ENCODE results near the gene LCP2. TPM values are rescaled to one million over a fixed set of nuclear protein-coding genes. Genes with fewer than 3 reads are reported as not detected.

Gene LCP2
- polyA plus RNA-seq, 3 donors from 2014 or later = 87.1 to 276 (median 99.3) TPM

DNA sequence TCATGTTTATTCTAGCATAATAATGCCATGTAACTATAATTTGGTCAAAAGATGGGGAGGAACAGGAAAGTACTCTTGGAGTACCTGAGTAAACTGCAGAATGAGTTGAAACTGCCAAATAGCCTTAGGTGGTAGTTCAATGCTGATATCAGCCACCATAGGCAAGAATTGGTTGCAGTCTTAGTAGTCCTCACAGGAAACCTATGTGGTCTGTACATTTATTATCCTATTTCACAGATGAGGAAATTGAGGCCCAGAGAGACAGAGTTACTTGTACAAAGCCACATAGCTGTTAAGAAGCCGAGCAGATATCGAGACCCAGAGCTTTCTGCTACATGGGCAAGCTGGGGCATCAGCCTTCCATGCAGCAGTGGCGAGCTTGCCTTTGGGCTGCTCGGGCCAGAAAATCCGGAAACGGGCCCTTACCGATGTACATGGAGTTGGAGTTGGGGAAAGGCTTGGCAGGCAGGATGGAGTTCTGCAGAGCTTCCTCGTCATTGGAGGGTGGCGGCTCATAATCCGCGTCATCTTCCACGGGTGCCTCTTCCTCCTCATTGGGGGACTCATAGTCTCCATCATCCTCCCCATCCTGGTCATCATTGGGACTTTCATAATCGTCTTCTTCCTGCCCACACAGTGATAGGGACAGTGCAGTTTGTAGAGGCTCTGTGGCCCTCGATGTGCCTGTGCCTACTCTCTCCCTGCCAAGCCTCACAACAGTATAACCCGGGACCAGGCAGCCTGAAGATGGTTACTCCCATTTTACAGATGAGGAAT lies 27.1 kb downstream of the LCP2 start:
- peaks cover 24 to 66% (median 48%) of the 10 kb centered on the region in 3 donors for H3K36me3 Mint-ChIP-seq
- no peak for DNase-seq
- peak overlapping the region; percentile 7 to 64 (median 36) for H3K4me3 Mint-ChIP-seq
- no peaks in the 10 kb centered on the region for H3K9me3 Mint-ChIP-seq
- peaks cover 4 to 14% (median 9%) of the 10 kb centered on the region in 3 donors for H3K27me3 Mint-ChIP-seq (ENCODE audit: low read depth in 3 of 3)
- peak overlapping the region; percentile 70 to 89 (median 88) for H3K27ac Mint-ChIP-seq
- H3K4me1 Mint-ChIP-seq = peaks cover 89 to 99% of the 10 kb centered on the region in 2 donors

DNA sequence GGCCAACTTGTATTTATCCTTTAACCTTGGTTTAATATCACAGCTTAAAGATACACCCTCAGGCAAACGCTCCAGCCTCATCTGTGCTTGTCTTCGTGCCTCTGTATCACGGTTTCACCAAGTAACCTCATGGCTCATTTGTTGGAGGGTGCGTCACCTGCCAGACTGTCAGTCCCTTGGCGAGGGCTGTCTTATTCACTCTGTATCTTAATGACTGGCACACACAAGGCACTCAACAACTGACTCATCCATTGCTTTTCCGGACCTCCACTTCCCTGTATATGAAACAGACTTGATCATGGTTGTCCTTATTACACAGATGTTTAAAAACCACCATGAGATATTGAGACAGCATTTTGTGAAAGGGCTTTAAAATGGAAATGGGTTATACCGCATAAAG lies 28.0 kb downstream of the LCP2 start:
- DNase-seq = peak in 1 of 3 donors; percentile 31
- Mint-ChIP-seq H3K27ac (peak overlapping the region; percentile 87 to 93 (median 90)), H3K4me1 (peaks cover 81 to 91% of the 10 kb centered on the region in 2 donors), H3K36me3 (peaks cover 19 to 60% (median 43%) of the 10 kb centered on the region in 3 donors), H3K4me3 (peak overlapping the region; percentile 31 to 74 (median 53)), H3K9me3 (no peaks in the 10 kb centered on the region), H3K27me3 (ENCODE audit: low read depth in 3 of 3) (peaks cover 4 to 14% (median 8%) of the 10 kb centered on the region in 3 donors)

DNA sequence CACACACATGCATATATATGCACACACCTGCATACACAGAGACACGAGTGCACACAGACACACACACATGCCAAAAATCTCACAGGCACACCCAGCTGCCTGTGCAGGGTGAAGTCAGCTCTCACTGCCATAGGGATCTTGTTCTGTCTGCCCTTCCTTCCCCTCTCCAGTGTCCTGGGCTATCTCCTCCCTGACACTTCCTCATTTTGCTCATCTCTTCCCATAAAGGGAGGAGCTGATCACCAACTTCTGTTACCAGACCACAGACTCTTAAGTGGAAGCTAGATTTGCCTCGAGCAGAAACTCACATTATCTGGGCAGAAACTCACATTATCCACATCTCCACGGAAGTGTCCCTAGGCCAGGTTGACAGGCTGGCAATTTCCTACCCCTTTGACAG lies 28.7 kb downstream of the LCP2 start:
- no peak for DNase-seq
- Mint-ChIP-seq H3K36me3 (peaks cover 19 to 60% (median 42%) of the 10 kb centered on the region in 3 donors), H3K4me1 (peaks cover 77 to 90% of the 10 kb centered on the region in 2 donors), H3K27ac (peak overlapping the region; percentile 87 to 93 (median 90)), H3K4me3 (peak overlapping the region; percentile 49 to 78 (median 62)), H3K9me3 (no peaks in the 10 kb centered on the region), H3K27me3 (ENCODE audit: low read depth in 3 of 3) (peaks cover 4 to 14% (median 9%) of the 10 kb centered on the region in 3 donors)

DNA sequence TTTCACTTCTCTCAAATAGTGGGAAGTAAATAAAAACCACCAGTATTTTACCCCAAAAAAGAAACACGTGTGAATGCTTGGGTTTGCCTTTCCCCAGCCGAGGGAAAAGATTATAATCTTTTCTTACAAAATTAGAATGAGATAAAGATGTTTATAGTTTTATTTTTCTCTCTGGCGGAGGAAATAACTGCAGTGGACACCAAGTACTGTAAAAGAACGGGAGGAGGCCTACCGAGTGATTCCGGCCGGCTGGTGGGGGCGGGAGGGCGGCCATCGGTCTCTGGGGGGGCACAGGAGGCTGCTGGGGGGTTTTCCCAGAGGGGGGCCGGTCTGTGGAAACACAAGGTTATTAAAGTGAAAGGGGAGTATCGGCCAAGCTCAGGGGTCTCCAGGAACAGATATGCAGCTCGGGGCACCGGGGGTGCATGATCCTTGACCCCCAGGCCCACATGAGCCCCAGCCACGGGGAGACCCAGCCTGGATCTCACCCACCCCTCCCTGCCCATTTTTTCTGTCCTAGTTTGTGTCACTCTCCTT lies 29.4 kb downstream of the LCP2 start:
- Mint-ChIP-seq H3K27me3 (ENCODE audit: low read depth in 3 of 3) (peaks cover 4 to 14% (median 12%) of the 10 kb centered on the region in 3 donors), H3K9me3 (no peaks in the 10 kb centered on the region), H3K27ac (peak overlapping the region; percentile 87 to 93 (median 90)), H3K36me3 (peaks cover 19 to 60% (median 44%) of the 10 kb centered on the region in 3 donors), H3K4me1 (peaks cover 76 to 88% of the 10 kb centered on the region in 2 donors), H3K4me3 (peak overlapping the region; percentile 53 to 78 (median 62))
- DNase-seq = no peak

DNA sequence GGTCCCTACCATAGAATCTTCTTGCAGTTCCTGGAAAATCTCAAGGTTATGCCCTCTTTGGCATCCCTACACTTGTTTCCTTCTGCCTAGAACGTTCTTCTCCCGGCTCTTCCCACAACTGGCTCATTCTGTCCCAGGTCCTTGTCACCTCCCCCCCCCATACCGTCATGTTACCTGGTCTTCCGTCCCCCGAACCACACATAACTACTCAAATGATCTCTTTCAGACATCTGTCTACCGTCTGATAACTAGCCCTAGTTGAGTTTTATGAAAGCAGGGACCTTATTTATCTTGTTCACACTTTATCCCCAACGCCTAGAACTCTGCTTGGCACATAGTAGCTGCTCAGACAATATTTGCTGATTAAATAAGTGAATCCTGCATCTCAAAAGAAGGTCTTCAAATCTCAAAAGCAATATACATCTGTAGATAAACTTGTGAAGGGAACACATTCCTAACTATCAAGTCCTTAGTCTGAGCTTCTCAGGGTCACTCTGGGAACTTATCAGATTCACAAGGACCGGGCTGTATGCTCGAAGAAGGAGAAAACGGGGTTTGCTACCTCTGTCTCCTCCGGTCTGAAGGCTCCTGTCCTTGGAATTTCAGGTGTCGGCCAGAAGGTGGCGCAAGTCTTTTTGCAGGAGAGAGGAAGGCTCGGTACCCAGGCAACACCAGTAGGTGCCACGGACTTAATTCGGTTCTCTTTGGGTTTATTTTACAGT lies 30.0 kb downstream of the LCP2 start:
- H3K4me3 Mint-ChIP-seq = peak overlapping the region; percentile 33 to 72 (median 58)
- peaks cover 4 to 14% (median 8%) of the 10 kb centered on the region in 3 donors for H3K27me3 Mint-ChIP-seq (ENCODE audit: low read depth in 3 of 3)
- H3K27ac Mint-ChIP-seq = peak overlapping the region; percentile 86 to 93 (median 90)
- peak; percentile 70 to 81 (median 79) for DNase-seq
- H3K9me3 Mint-ChIP-seq = no peaks in the 10 kb centered on the region
- peaks cover 77 to 88% of the 10 kb centered on the region in 2 donors for H3K4me1 Mint-ChIP-seq
- peaks cover 16 to 59% (median 47%) of the 10 kb centered on the region in 3 donors for H3K36me3 Mint-ChIP-seq

- Mint-ChIP-seq H3K9me3 (no peaks in the 10 kb centered on the region), H3K4me3 (peak overlapping the region; percentile 33 to 72 (median 58)), H3K36me3 (peaks cover 12 to 61% (median 49%) of the 10 kb centered on the region in 3 donors), H3K27me3 (ENCODE audit: low read depth in 3 of 3) (peaks cover 4 to 14% (median 8%) of the 10 kb centered on the region in 3 donors), H3K4me1 (peaks cover 80 to 90% of the 10 kb centered on the region in 2 donors), H3K27ac (peak overlapping the region; percentile 86 to 93 (median 90))
- peak; percentile 30 to 39 (median 35) for DNase-seq
Observed at GRCh38 chr5:170266570-170267381, 30.8 kb downstream of the LCP2 start.

DNA sequence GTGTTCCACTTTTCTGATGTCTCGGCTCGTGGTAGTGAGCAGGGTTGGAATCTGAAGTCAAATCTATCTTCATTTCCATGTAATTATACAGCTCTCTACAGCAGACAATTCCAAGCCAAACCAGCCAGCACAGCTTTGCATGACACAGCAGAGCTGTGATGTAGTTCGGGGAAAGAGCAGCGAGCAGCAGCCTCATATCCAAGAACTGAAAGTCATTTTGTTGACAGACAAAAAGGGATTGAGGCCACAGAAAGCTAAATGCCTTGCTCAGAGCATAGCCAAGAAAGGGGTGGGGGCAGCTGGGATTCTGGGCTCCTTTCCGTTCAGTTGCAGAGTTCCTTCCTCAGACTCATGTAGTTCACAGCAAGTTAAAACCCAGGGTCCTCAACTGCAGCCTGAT lies 32.1 kb downstream of the LCP2 start:
- Mint-ChIP-seq H3K27me3 (ENCODE audit: low read depth in 3 of 3) (peaks cover 2 to 10% (median 6%) of the 10 kb centered on the region in 3 donors), H3K4me1 (peaks cover 76 to 90% of the 10 kb centered on the region in 2 donors), H3K36me3 (peaks cover 15 to 66% (median 53%) of the 10 kb centered on the region in 3 donors)

DNA sequence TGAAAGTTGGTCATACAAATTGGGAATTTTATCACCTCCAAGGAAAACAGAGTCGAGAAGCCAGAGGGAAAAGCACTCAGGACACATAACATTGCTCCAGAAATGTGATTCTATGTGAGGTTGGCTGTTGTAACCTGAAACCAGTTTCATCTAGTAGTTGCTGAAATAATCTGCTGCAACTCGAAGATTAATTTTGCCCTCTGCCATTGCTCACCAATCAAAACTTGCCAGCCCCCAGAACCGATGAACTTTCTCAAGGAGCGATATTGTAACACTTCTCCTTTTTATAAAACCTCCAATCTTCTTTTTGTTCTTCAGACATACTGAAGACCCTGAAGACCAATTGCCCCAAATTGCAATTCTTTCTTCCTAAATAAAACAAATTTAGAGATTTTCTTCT lies 33.7 kb downstream of the LCP2 start:
- Mint-ChIP-seq H3K27me3 (ENCODE audit: low read depth in 3 of 3) (peaks cover 2 to 7% (median 6%) of the 10 kb centered on the region in 3 donors), H3K4me3 (peak overlapping the region in 1 of 5 donors; percentile 35), H3K36me3 (peaks cover 15 to 67% (median 52%) of the 10 kb centered on the region in 3 donors), H3K27ac (peak overlapping the region; percentile 26 to 89 (median 67)), H3K9me3 (no peaks in the 10 kb centered on the region), H3K4me1 (peaks cover 74 to 90% of the 10 kb centered on the region in 2 donors)
- DNase-seq = no peak

More for the DNA sequence above, 32.1 kb downstream of the LCP2 start:
- H3K27ac Mint-ChIP-seq = peak overlapping the region; percentile 50 to 93 (median 88)
- DNase-seq = no peak
- H3K4me3 Mint-ChIP-seq = no peak overlapping the region
- no peaks in the 10 kb centered on the region for H3K9me3 Mint-ChIP-seq

DNA sequence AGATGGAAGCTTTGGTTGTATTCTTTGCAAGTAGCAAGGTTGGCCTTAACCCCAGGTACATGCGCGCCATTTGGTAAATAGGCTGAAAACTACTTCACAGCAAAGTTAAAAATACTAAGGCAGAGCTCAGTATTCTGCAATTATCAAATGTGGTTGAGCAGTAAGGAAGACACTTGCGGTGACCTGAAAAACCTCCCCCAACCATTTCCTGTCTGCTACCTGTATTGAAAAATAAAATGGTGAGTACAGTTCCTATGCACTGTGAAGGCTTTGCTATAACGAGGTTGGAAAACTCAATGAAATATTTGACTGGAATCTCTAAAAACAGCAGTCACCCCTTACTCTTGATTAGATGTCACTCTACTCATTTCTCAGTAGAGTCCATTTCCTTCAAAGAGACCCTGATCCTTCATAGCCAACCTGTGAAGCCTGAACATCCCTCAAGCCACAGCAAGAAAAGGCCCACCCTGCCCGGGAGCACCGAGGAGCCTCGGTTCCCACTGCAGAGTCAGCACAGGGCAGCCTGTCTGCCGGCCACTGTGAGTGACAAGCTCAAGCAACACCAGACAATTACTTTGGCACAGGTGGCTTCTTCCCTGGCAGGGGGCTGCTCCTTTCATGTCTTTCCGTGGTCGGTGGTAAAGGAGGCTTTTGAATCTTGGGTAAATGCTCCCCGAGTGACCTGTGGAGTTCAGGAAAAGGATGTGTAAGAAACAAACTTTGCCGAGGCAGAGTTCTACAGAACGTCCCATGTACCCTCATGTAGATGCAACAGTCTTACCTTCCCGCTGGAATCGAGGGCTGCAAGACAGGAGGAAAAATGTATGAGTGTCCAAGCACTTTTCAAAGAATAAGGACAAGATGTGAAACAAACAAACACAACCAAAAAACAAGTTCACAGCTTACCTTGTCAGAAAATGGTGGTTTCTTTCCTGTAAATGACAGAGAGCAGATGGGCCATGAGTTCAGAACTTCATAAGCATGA lies 35.2 kb downstream of the LCP2 start:
- H3K27ac Mint-ChIP-seq = peak overlapping the region; percentile 82 to 91 (median 90)
- no peaks in the 10 kb centered on the region for H3K9me3 Mint-ChIP-seq
- peak in 2 of 3 donors; percentile 32 to 40 for DNase-seq

DNA sequence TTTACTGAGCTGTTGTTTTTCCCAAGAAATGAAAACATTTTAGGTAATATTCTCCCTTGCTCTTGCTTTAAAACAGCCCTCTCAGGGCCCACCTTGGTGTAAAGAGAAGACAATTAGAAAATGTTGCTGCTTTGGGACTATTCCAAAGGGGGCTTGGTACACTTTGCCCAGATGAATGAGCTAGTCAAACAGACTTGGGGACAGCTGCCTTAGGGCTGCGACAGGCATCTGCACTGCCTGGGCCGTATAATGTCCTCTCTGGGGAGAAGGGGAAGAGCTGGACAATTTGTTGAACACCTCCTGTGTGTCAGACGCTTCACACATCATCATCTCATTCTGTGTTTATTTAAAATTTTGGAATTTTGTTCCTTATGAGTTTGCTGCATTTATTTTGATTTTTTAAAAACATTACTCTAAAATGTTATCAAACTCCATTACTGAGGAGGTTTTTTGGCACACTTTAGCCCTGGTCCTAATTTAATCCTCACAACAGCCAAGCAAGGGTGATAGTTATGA lies 36.0 kb downstream of the LCP2 start:
- Mint-ChIP-seq H3K9me3 (no peaks in the 10 kb centered on the region), H3K36me3 (peaks cover 15 to 77% (median 58%) of the 10 kb centered on the region in 3 donors), H3K4me1 (peaks cover 54 to 78% of the 10 kb centered on the region in 2 donors), H3K4me3 (peak overlapping the region; percentile 2 to 62 (median 55)), H3K27ac (peak overlapping the region; percentile 82 to 91 (median 90)), H3K27me3 (ENCODE audit: low read depth in 3 of 3) (peaks cover 0 to 6% (median 4%) of the 10 kb centered on the region in 3 donors)
- no peak for DNase-seq

More for the DNA sequence above, 35.2 kb downstream of the LCP2 start:
- H3K27me3 Mint-ChIP-seq (ENCODE audit: low read depth in 3 of 3) = peaks cover 0 to 6% (median 6%) of the 10 kb centered on the region in 3 donors
- H3K4me1 Mint-ChIP-seq = peaks cover 62 to 85% of the 10 kb centered on the region in 2 donors
- peak overlapping the region; percentile 40 to 65 (median 46) for H3K4me3 Mint-ChIP-seq
- peaks cover 15 to 74% (median 55%) of the 10 kb centered on the region in 3 donors for H3K36me3 Mint-ChIP-seq

DNA sequence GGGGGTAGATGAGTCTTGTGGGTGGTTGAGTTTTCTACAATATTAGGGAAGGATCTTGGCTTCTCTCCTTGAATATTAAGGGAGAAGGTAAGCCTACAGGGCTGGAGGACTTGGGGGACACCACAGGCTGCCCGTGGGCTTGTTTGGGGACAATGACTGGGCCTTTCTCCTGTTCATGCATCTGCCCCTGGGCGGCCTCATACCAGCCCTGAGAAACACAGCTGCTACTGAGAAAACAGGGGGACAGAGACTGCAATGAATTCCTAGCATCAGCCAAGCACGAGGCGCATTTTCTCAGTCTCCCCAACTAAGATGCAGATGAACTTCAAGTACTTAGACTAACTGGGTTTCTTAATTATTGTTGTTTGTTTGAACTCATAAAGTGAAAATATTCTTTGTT lies 40.2 kb downstream of the LCP2 start:
- peaks cover 24 to 97% (median 74%) of the 10 kb centered on the region in 3 donors for H3K36me3 Mint-ChIP-seq
- no peak overlapping the region for H3K4me3 Mint-ChIP-seq
- H3K4me1 Mint-ChIP-seq = peaks cover 62 to 83% of the 10 kb centered on the region in 2 donors
- peak overlapping the region; percentile 42 to 83 (median 76) for H3K27ac Mint-ChIP-seq
- no peak for DNase-seq
- no peaks in the 10 kb centered on the region for H3K9me3 Mint-ChIP-seq
- peaks cover 0 to 6% (median 0%) of the 10 kb centered on the region in 3 donors for H3K27me3 Mint-ChIP-seq (ENCODE audit: low read depth in 3 of 3)
